ENCODE results near the gene ST6GALNAC2.
A peak's percentile ranks its signal among the peaks of the same experiment; 100 is the strongest.
"Not testable (repeated sequence)": the region's sequence is repeated elsewhere in the genome, so short reads cannot be mapped to it uniquely, and the experiment has no call there.

The ST6GALNAC2 gene

GRCh38 chr17:76528528-76529223, 57.0 kb downstream of the ST6GALNAC2 start:
- in situ Hi-C loops (cut with MboI; ENCODE audit: low sequenced_read_pairs, unreplicated experiment) = loop anchor here (10.0 kb wide), 1 partner anchor 96 kb away; no protein-coding TSS in a partner anchor
- no peak for TF ChIP-seq CTCF (IDR thresholded peaks at IDR 0.05; ENCODE audit: borderline replicate concordance, control extremely low read depth, extremely low read depth, insufficient read depth, missing control alignments)
- no peak for DNase-seq (ENCODE audit: low spot score)

DNA sequence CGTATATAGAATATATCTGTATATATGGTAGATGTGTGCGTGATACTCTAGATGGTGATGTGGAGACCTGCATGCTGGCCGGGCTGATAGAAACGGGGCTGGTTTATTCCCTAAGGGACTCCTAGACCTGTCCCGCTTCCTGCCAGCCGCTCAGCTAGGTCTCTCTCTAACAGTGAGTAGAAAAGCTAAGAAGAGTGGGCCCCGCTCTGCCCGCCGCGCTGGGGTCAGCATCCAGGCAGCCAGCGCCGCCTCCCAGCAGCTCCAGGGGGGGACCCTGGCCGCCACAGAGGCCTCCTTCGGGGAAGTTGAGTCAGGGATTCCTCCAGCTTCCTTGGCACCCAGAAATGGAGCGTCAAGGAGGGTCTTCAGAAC, 57.5 kb downstream of the ST6GALNAC2 start:
- in situ Hi-C loops (cut with MboI; ENCODE audit: low sequenced_read_pairs, unreplicated experiment) = loop anchor here (10.0 kb wide), 1 partner anchor 97 kb away; no protein-coding TSS in a partner anchor
- no peak for TF ChIP-seq CTCF (IDR thresholded peaks at IDR 0.05; ENCODE audit: borderline replicate concordance, control extremely low read depth, extremely low read depth, insufficient read depth, missing control alignments)

DNA sequence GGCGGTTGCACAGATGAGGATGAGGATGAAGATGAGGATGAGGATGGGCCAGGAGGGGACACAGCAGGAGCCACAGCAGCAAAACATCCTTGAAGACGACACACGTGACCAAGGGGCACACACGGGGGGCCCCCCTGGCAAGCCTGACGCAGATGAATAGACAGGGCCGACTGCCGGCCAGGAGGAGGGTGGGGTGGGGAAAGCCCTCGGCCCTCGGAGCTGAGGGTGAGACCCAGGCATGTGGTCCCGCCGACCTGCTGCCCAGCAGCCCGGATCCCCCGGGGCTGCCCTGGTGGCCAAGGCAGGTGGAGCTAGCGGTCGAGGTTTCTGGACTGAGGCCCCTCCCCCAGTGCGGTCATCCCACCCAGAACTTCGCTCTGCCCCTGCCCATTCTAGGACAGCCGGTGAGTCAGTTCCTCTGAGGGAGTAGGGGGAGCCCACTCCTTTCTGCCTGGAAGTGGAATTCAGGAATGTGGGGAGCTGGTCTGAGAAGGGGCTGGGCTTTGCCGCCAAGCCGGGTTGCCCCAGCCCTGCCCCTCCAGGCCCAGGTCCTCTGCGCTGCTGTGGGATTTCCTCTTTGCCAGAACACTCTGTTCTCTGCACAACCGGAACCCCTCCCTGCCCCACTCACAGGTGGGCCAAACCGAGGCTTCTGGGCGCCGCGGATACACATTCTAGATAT, 58.1 kb downstream of the ST6GALNAC2 start:
- no peak for TF ChIP-seq CTCF (IDR thresholded peaks at IDR 0.05; ENCODE audit: borderline replicate concordance, control extremely low read depth, extremely low read depth, insufficient read depth, missing control alignments)
- in situ Hi-C loops (cut with MboI; ENCODE audit: low sequenced_read_pairs, unreplicated experiment) = loop anchor here (10.0 kb wide), 1 partner anchor 97 kb away; no protein-coding TSS in a partner anchor
- peak; percentile 64 for DNase-seq (ENCODE audit: low spot score)

More for the DNA sequence above, 57.5 kb downstream of the ST6GALNAC2 start:
- DNase-seq (ENCODE audit: low spot score) = peak; percentile 61

- in situ Hi-C loops (cut with MboI; ENCODE audit: low sequenced_read_pairs, unreplicated experiment) = loop anchor here (10.0 kb wide), 1 partner anchor 98 kb away; no protein-coding TSS in a partner anchor
- not testable (repeated sequence) for DNase-seq (ENCODE audit: low spot score)
Measured at GRCh38 chr17:76527016-76527415, 58.6 kb downstream of the ST6GALNAC2 start.

DNA sequence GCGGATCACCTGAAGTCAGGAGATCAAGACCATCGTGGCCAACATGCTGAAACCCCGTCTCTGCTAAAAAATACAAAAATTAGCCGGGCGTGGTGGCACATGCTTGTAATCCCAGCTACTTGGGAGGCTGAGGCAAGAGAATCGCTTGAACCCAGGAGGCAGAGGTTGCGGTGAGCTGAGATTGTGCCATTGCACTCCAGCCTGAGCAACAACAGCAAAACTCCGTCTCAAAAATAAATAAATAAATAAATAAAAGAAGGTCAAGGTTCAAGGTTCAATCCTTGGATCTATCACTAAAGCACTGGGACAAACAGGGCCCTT, 60.2 kb downstream of the ST6GALNAC2 start:
- in situ Hi-C loops (cut with MboI; ENCODE audit: low sequenced_read_pairs, unreplicated experiment) = loop anchor here (10.0 kb wide), 1 partner anchor 99 kb away; no protein-coding TSS in a partner anchor
- DNase-seq (ENCODE audit: low spot score) = not testable (repeated sequence)

GRCh38 chr17:76524598-76525512, 60.8 kb downstream of the ST6GALNAC2 start:
- no peak for TF ChIP-seq CTCF (IDR thresholded peaks at IDR 0.05; ENCODE audit: borderline replicate concordance, control extremely low read depth, extremely low read depth, insufficient read depth, missing control alignments)
- no peak for DNase-seq (ENCODE audit: low spot score)
- in situ Hi-C loops (cut with MboI; ENCODE audit: low sequenced_read_pairs, unreplicated experiment) = loop anchor here (10.0 kb wide), 1 partner anchor 100 kb away; no protein-coding TSS in a partner anchor

All from GM13976 (cell line).